Stimulated activated naive CD8-positive, alpha-beta T cell treated with anti-CD3 and anti-CD28 coated beads, Interleukin-15, Interleukin-2, amounts not matched to agents 100 U/mL and 50 U/mL, for 24 hours (primary cell): Measurements from ENCODE around the gene LRRC8D.
"Not testable (repeated sequence)": the region's sequence is repeated elsewhere in the genome, so short reads cannot be mapped to it uniquely, and the experiment has no call there.

Experiments used
- ATAC-seq: fragments of 150-1000 bp; cut with Tn5 transposase; one replicate; pipeline ENCODE4 v1.10.0; 2021
- DNase-seq: peaks from one replicate; pipeline ENCODE4 v3.0.0; 2021

Gene LRRC8D

GRCh38 chr1:89913353-89914095 is 92.7 kb downstream of the LRRC8D start:
- no peak for DNase-seq
- ATAC-seq, result no peak

GRCh38 chr1:89917353-89917752 is 96.5 kb downstream of the LRRC8D start:
- ATAC-seq, result no peak
- no peak for DNase-seq

- DNase-seq, result no peak
- ATAC-seq, result no peak
Observed at GRCh38 chr1:89918127-89918793, 97.4 kb downstream of the LRRC8D start.

GRCh38 chr1:89918794-89919155 is 97.9 kb downstream of the LRRC8D start:
- DNase-seq (no peak), ATAC-seq (no peak)

- no peak for ATAC-seq
- DNase-seq, result no peak
Observed at GRCh38 chr1:89919174-89919573, 98.3 kb downstream of the LRRC8D start.

GRCh38 chr1:89922911-89923310 is 102.1 kb downstream of the LRRC8D start:
- DNase-seq (no peak), ATAC-seq (no peak)

GRCh38 chr1:89923517-89923916 is 102.7 kb downstream of the LRRC8D start:
- DNase-seq (no peak), ATAC-seq (no peak)

- DNase-seq, ATAC-seq: not testable (repeated sequence)
Observed at GRCh38 chr1:89924075-89924474, 103.2 kb downstream of the LRRC8D start.

GRCh38 chr1:89927049-89927448 is 106.2 kb downstream of the LRRC8D start:
- no peak for DNase-seq
- ATAC-seq, result no peak

- ATAC-seq (no peak), DNase-seq (no peak)
Observed at GRCh38 chr1:89927478-89927877, 106.6 kb downstream of the LRRC8D start.

GRCh38 chr1:89928506-89928905 is 107.7 kb downstream of the LRRC8D start:
- DNase-seq (no peak), ATAC-seq (no peak)

- ATAC-seq, result no peak
- no peak for DNase-seq
Observed at GRCh38 chr1:89929467-89930063, 108.7 kb downstream of the LRRC8D start.

- no peak for DNase-seq
- ATAC-seq, result no peak
Observed at GRCh38 chr1:89930579-89930978, 109.7 kb downstream of the LRRC8D start.

- DNase-seq (no peak), ATAC-seq (no peak)
Observed at GRCh38 chr1:89931964-89932363, 111.1 kb downstream of the LRRC8D start.

GRCh38 chr1:89932598-89933364 is 111.9 kb downstream of the LRRC8D start:
- ATAC-seq, result peak; percentile 57

GRCh38 chr1:89934461-89934860 is 113.6 kb downstream of the LRRC8D start:
- ATAC-seq, result no peak

More at GRCh38 chr1:89932598-89933364, 111.9 kb downstream of the LRRC8D start:
- DNase-seq, result no peak

GRCh38 chr1:89935235-89935634 is 114.4 kb downstream of the LRRC8D start:
- DNase-seq (no peak), ATAC-seq (no peak)

More at GRCh38 chr1:89934461-89934860, 113.6 kb downstream of the LRRC8D start:
- no peak for DNase-seq

GRCh38 chr1:89936694-89937093 is 115.9 kb downstream of the LRRC8D start:
- DNase-seq, result no peak
- no peak for ATAC-seq

- no peak for DNase-seq
- no peak for ATAC-seq
Observed at GRCh38 chr1:89938171-89939055, 117.6 kb downstream of the LRRC8D start.

- no peak for DNase-seq
- ATAC-seq, result no peak
Observed at GRCh38 chr1:89939059-89939570, 118.3 kb downstream of the LRRC8D start.

GRCh38 chr1:89939693-89940438 is 119.0 kb downstream of the LRRC8D start:
- ATAC-seq (no peak), DNase-seq (no peak)
